GM18519 (cell line): ENCODE results near the gene ATF5.

ENCODE experiments used
- ATAC-seq: cut with Tn5 transposase; IDR thresholded peaks from one replicate; pipeline ENCODE4 v1.9.1; 2021; ENCODE audit warnings: mild to moderate bottlenecking, moderate library complexity; ENCODE audit not compliant: unreplicated experiment, low FRiP score

The ATF5 gene

DNA sequence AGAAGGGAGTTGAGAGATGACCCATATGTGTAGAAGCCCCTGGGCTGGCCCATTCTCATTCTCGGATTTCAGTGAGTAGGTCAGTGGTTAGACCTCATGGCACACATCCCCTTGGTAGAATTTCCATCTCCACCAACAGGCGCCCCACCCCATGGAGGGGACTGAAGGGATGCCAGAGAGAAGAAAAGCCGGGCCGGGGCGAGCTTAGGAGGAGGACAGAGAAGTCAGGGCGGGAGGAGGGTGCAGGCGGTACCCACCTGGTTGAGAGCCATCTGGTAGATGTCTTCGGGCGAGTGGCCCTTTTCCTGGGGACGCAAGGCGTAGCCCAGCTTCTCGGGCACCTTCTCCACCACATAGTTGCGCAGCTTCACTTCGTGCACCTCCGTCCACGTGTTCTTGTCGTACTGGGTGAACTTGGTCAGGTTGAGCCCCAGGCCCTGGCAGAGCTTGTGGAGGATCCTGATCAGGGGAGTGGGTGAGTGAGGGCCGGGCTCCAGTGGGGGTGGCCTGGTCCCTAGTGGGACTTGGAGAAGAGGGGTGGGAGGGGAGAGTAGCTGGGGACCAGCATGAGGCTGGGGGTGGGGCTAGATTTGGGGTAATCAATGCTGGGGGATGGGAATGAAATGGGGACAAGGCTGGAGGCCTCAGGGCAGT is 34.9 kb upstream of the ATF5 start:
- no peak for ATAC-seq

- no peak for ATAC-seq
Measured at GRCh38 chr19:49894879-49895565, 34.0 kb upstream of the ATF5 start.

- ATAC-seq: no peak
Measured at GRCh38 chr19:49895566-49896297, 33.3 kb upstream of the ATF5 start.

- ATAC-seq: no peak
Measured at GRCh38 chr19:49896863-49897621, 32.0 kb upstream of the ATF5 start, which contains the start of gene IL4I1. TSS of gene IL4I1 (minus strand) at chr19:49896887. CDS start at chr19:49896160, 727 bp downstream.

DNA sequence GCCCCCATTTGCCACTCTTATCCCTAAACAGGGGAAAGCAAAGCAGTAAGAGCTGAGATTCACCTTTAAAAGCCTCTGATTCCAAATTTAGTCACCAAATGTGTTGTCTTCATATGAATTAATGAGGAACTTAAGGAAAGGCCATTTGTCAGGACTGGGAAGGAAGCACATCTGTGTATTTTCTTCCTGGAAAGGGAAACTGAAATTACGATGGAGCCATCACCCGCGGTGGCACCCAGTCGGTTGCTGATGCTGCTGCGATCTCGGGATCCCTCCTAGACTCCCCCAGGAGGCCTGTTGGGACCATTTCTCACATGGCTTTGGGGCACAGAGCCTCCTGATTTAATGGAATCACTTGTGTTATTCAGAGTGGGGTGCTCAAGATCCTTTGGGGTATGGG is 24.9 kb upstream of the ATF5 start:
- no peak for ATAC-seq

GRCh38 chr19:49906879-49907564 is 22.0 kb upstream of the ATF5 start:
- no peak for ATAC-seq

GRCh38 chr19:49907745-49908446 is 21.1 kb upstream of the ATF5 start:
- ATAC-seq: no peak

- ATAC-seq: no peak
Measured at GRCh38 chr19:49908480-49909420, 20.3 kb upstream of the ATF5 start.

GRCh38 chr19:49910179-49910578 is 18.8 kb upstream of the ATF5 start:
- no peak for ATAC-seq

- ATAC-seq: no peak
Measured at GRCh38 chr19:49911381-49912145, 17.4 kb upstream of the ATF5 start.

DNA sequence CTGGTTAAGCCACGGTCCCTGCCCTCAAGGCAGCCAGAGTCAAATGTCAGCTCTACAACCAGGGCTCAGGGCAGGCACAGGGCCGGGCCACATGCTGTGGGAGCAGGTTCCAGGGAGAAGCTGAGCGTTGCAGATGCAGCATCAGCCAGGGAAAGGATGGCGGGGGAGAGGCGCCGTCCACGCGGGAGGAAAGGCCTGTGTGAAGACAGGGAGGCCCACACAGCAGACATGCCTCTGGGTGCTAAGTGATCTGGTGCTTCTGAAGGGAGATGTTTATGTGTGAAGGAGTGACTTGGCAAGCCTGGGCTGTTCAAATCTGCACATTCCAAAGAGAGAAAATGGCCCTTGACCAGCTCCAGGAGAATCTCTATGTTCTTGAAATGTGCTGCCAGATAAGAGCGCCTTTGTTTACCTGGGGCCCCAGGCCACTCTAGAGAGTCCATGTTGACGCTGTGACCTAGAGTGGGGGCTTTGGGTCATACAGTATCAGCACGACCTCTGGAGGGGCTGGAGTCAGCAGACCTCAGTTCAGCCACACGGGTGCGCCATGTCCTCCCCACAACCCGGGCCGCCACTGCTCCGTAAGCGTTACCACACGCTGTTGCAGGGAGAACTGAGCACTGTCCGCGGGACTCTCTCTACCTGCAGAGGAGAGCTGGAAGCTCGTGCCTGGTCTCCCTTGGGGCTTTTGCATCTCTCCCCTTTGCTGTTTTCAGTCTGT is 15.9 kb upstream of the ATF5 start:
- ATAC-seq: no peak

GRCh38 chr19:49913720-49914119 is 15.3 kb upstream of the ATF5 start:
- no peak for ATAC-seq

- no peak for ATAC-seq
Measured at GRCh38 chr19:49915271-49915670, 13.7 kb upstream of the ATF5 start.

DNA sequence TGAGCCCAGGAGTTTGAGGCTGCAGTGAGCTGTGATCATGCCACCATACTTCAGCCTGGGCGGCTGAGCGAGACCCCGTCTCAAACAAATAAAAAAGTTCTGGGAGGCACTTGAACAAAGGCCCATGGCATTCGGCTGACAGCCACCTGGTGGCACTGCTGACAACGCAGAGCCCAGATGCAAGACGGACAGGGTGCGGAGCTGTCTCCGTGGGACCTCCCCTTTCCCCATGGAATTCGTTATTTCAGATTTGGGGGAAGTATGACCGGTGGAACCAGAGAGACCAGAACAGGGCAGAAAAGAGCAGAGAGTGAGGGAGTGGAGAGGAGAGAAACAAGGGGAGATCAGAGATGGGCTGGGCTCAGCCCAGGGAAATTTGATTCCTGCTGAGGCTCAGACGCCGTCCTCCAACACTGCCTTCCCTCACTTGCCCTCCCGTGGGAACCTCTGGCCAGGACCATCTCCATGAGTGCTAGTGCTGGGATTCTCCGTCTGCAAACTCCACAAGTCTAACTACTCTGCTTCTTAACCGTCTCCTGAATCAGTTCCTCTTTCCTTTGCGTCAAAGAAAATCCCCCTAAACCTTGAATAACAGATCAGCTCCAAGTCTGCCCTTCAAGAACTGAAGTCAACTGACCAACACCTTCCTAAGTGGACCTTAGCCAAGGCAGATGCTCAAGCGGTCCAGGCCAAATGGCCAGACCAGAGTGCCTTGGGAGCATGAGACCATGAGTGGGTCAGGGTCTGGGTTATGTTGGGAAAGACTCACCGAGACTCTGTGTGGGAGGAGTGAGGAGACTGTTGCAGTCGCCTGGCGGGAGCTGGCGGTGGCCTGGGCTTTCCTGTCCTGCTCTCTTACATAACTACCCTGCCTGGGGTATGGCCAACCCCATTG is 11.9 kb upstream of the ATF5 start:
- no peak for ATAC-seq

- no peak for ATAC-seq
Measured at GRCh38 chr19:49918089-49918488, 10.9 kb upstream of the ATF5 start.

DNA sequence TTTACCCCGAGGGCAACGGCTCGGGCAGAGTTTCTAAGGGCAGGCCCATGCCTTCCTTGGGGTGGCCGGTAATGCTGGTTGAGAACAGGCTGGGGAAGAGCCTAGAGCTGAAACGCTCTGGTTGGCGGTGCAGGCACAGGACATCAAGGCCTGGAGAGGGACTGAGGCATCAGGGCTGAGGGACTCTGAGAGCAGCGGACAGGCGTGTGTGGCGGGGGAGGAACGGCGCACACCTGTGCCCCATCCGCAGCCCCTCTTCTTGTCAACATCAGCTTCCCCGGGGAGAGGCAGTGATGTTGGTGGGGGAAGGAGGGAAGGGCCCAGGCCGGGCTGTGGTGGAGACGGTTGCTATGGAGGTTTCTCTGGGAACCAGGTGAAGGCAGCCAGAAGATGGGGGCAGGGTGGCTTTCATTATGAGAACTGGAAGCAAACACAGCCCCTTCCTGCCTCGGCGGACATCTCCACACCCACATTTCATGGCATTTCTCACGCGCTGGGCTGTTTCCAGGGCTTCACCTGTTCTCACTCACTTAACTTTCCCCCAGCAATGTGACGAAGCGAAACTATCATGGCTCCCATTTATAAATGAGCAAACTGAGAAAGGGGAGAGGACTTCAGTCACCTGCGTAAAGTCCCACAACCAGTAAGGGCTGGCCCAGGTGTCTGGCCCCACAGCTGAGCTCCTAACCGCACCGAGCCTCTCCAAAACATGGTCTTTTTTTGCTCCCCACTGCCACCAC is 8.2 kb upstream of the ATF5 start:
- ATAC-seq: no peak
